Mucosa of rectum (tissue), 2 donors: ENCODE results near the gene IFT122.

Source experiments
- H3K27ac ChIP-seq, 2 donors: one replicate each; pipeline ENCODE4 v1.7.0; 2013; ENCODE audit warnings: inconsistent platforms in 2 of 2, low read depth in 2 of 2, low read length in 2 of 2
- H3K27me3 ChIP-seq, 2 donors: one replicate each; pipeline ENCODE4 v1.7.0; 2013; ENCODE audit warnings: low read length in 2 of 2; ENCODE audit not compliant: control insufficient read depth in 2 of 2, insufficient read depth in 2 of 2
- H3K36me3 ChIP-seq, 2 donors: one replicate each; pipeline ENCODE4 v1.7.0; 2013; ENCODE audit warnings: low read length in 2 of 2; ENCODE audit not compliant: control insufficient read depth in 2 of 2, insufficient read depth in 2 of 2
- H3K4me1 ChIP-seq, 2 donors: one replicate each; pipeline ENCODE4 v1.7.0; 2013; ENCODE audit warnings: low read length in 2 of 2, mild to moderate bottlenecking in 1 of 2; ENCODE audit not compliant: control insufficient read depth in 2 of 2, insufficient read depth in 2 of 2
- H3K4me3 ChIP-seq, 2 donors: one replicate each; pipeline ENCODE4 v1.7.0; 2013; ENCODE audit warnings: low read length in 2 of 2
- H3K9ac ChIP-seq, 2 donors: one replicate each; pipeline ENCODE4 v1.7.0; 2013; ENCODE audit warnings: low read length in 2 of 2, low read depth in 1 of 2, mild to moderate bottlenecking in 1 of 2
- H3K9me3 ChIP-seq, 2 donors: one replicate each; pipeline ENCODE4 v1.7.0; 2013; ENCODE audit warnings: low read length in 2 of 2; ENCODE audit not compliant: control insufficient read depth in 2 of 2
- donor health status: healthy.
- donor health status: Normal muscosa, but diverticular disease.

Gene IFT122

GRCh38 chr3:129553171-129553570 lies 113.1 kb downstream of the IFT122 start:
- peaks cover 2 to 5% of the 10 kb centered on the region in 2 donors for H3K4me1 ChIP-seq
- no peak overlapping the region for H3K4me3 ChIP-seq
- no peaks in the 10 kb centered on the region for H3K9me3 ChIP-seq
- no peak overlapping the region for H3K9ac ChIP-seq
- no peak overlapping the region for H3K27ac ChIP-seq
- no peaks in the 10 kb centered on the region for H3K27me3 ChIP-seq
- peaks cover 3 to 12% of the 10 kb centered on the region in 2 donors for H3K36me3 ChIP-seq

- no peak overlapping the region for H3K27ac ChIP-seq
- H3K36me3 ChIP-seq = peaks cover 3 to 12% of the 10 kb centered on the region in 2 donors
- no peak overlapping the region for H3K4me3 ChIP-seq
- no peak overlapping the region for H3K9ac ChIP-seq
- H3K4me1 ChIP-seq = peaks cover 2 to 8% of the 10 kb centered on the region in 2 donors
- no peaks in the 10 kb centered on the region for H3K9me3 ChIP-seq
- no peaks in the 10 kb centered on the region for H3K27me3 ChIP-seq
Observed at GRCh38 chr3:129553719-129554118, 113.7 kb downstream of the IFT122 start.

- Histone ChIP-seq H3K27me3 (no peaks in the 10 kb centered on the region), H3K4me3 (no peak overlapping the region), H3K9me3 (no peaks in the 10 kb centered on the region), H3K36me3 (peaks cover 3 to 12% of the 10 kb centered on the region in 2 donors), H3K27ac (no peak overlapping the region), H3K9ac (no peak overlapping the region), H3K4me1 (peaks cover 2 to 12% of the 10 kb centered on the region in 2 donors)
Observed at GRCh38 chr3:129554356-129555152, 114.5 kb downstream of the IFT122 start.

GRCh38 chr3:129555153-129555550 lies 115.1 kb downstream of the IFT122 start:
- H3K27ac ChIP-seq = no peak overlapping the region
- H3K27me3 ChIP-seq = no peaks in the 10 kb centered on the region
- H3K9me3 ChIP-seq = no peaks in the 10 kb centered on the region
- H3K4me3 ChIP-seq = no peak overlapping the region
- H3K9ac ChIP-seq = no peak overlapping the region
- peaks cover 6 to 12% of the 10 kb centered on the region in 2 donors for H3K4me1 ChIP-seq
- H3K36me3 ChIP-seq = peaks cover 3 to 12% of the 10 kb centered on the region in 2 donors

- H3K36me3 ChIP-seq = peaks cover 3 to 12% of the 10 kb centered on the region in 2 donors
- H3K27me3 ChIP-seq = no peaks in the 10 kb centered on the region
- H3K27ac ChIP-seq = no peak overlapping the region
- H3K4me1 ChIP-seq = peaks cover 6 to 12% of the 10 kb centered on the region in 2 donors
- H3K9me3 ChIP-seq = no peaks in the 10 kb centered on the region
- no peak overlapping the region for H3K9ac ChIP-seq
- no peak overlapping the region for H3K4me3 ChIP-seq
Observed at GRCh38 chr3:129555616-129556357, 115.8 kb downstream of the IFT122 start.

- no peaks in the 10 kb centered on the region for H3K27me3 ChIP-seq
- H3K36me3 ChIP-seq = peaks cover 3 to 12% of the 10 kb centered on the region in 2 donors
- peaks cover 6 to 12% of the 10 kb centered on the region in 2 donors for H3K4me1 ChIP-seq
- H3K9ac ChIP-seq = no peak overlapping the region
- H3K27ac ChIP-seq = no peak overlapping the region
- no peak overlapping the region for H3K4me3 ChIP-seq
- H3K9me3 ChIP-seq = no peaks in the 10 kb centered on the region
Observed at GRCh38 chr3:129556358-129556695, 116.3 kb downstream of the IFT122 start.

GRCh38 chr3:129556890-129557547 lies 117.0 kb downstream of the IFT122 start:
- peaks cover 3 to 12% of the 10 kb centered on the region in 2 donors for H3K36me3 ChIP-seq
- H3K27ac ChIP-seq = no peak overlapping the region

GRCh38 chr3:129557548-129557894 lies 117.5 kb downstream of the IFT122 start:
- H3K27me3 ChIP-seq = no peaks in the 10 kb centered on the region
- H3K4me1 ChIP-seq = peaks cover 6 to 12% of the 10 kb centered on the region in 2 donors
- no peak overlapping the region for H3K4me3 ChIP-seq
- H3K9ac ChIP-seq = no peak overlapping the region
- no peaks in the 10 kb centered on the region for H3K9me3 ChIP-seq
- H3K36me3 ChIP-seq = peaks cover 3 to 12% of the 10 kb centered on the region in 2 donors
- peak overlapping the region in 1 of 2 donors; percentile 1 for H3K27ac ChIP-seq

More at GRCh38 chr3:129556890-129557547, 117.0 kb downstream of the IFT122 start:
- H3K4me1 ChIP-seq = peaks cover 6 to 12% of the 10 kb centered on the region in 2 donors
- H3K27me3 ChIP-seq = no peaks in the 10 kb centered on the region
- no peak overlapping the region for H3K4me3 ChIP-seq
- H3K9ac ChIP-seq = no peak overlapping the region
- no peaks in the 10 kb centered on the region for H3K9me3 ChIP-seq

- Histone ChIP-seq H3K27me3 (no peaks in the 10 kb centered on the region), H3K27ac (peak overlapping the region in 1 of 2 donors; percentile 1), H3K9ac (no peak overlapping the region), H3K4me3 (no peak overlapping the region), H3K4me1 (peaks cover 6 to 12% of the 10 kb centered on the region in 2 donors), H3K9me3 (no peaks in the 10 kb centered on the region), H3K36me3 (peaks cover 3 to 12% of the 10 kb centered on the region in 2 donors)
Observed at GRCh38 chr3:129558081-129558771, 118.2 kb downstream of the IFT122 start.
